K562 (cell line): ENCODE measurements around the gene TRMT10B. TPM values are rescaled to one million over a fixed set of nuclear protein-coding genes. Genes with fewer than 3 reads are reported as not detected.
A peak's percentile ranks its signal among the peaks of the same experiment; 100 is the strongest.

Experiments used
- ADNP ChIP-seq: fragments of 200-800 bp; sonication (Bioruptor generic); IDR thresholded peaks from 2 replicates; pipeline ENCODE4 v1.6.1; 2016; ENCODE audit warnings: missing genetic modification characterization, missing compliant biosample characterization
- BRD9 ChIP-seq: fragments of 450-650 bp; IDR thresholded peaks from 2 replicates; pipeline ENCODE4 v1.6.1; 2018; ENCODE audit warnings: low read depth; ENCODE audit not compliant: partially characterized antibody
- CBX2 ChIP-seq: fragments of 200-600 bp; sonication (generic); IDR thresholded peaks from one replicate; pipeline ENCODE4 v1.6.1; 2012; ENCODE audit warnings: mild to moderate bottlenecking, low read length, inconsistent platforms; ENCODE audit not compliant: insufficient read depth, poor library complexity, severe bottlenecking
- GABPB1 ChIP-seq: sonication (generic); formaldehyde crosslinking; IDR thresholded peaks from 2 replicates; pipeline ENCODE4 v1.8.0; 2022; ENCODE audit warnings: mild to moderate bottlenecking, missing genetic modification reagents
- GABPB2 ChIP-seq: fragments of 250-450 bp; sonication (Bioruptor Pico); conservative IDR thresholded peaks from 2 replicates; pipeline ENCODE4 v1.5.1; 2021; ENCODE audit warnings: mild to moderate bottlenecking
- GATA2 ChIP-seq: sonication (generic); formaldehyde crosslinking; IDR thresholded peaks from 2 replicates; pipeline ENCODE4 v1.4.0; 2020; ENCODE audit warnings: mild to moderate bottlenecking, missing genetic modification reagents
- HNRNPH1 ChIP-seq: fragments of 200-400 bp; formaldehyde crosslinking; optimal IDR thresholded peaks from 2 replicates; pipeline ENCODE3; 2017; ENCODE audit warnings: low read depth, mild to moderate bottlenecking, low read length, moderate library complexity
- NBN ChIP-seq: fragments of 450-650 bp; IDR thresholded peaks from 2 replicates; pipeline ENCODE4 v1.6.1; 2016; ENCODE audit warnings: low read depth, mild to moderate bottlenecking
- NCOA2 ChIP-seq, 2 experiments: fragments of 450-650 bp; IDR thresholded peaks; 2 replicates each; pipeline ENCODE4 v1.6.1; 2018; ENCODE audit warnings: mild to moderate bottlenecking in 2 of 2, moderate library complexity in 1 of 2; ENCODE audit not compliant: partially characterized antibody in 2 of 2
- RBBP5 ChIP-seq: fragments of 200-600 bp; sonication (generic); IDR thresholded peaks from 2 replicates; pipeline ENCODE4 v1.6.1; 2012; ENCODE audit warnings: borderline replicate concordance, mild to moderate bottlenecking, low read length, control low read depth, inconsistent platforms; ENCODE audit not compliant: insufficient read depth, poor library complexity, severe bottlenecking
- SMAD4 ChIP-seq: fragments of 250-450 bp; sonication (Bioruptor Pico); conservative IDR thresholded peaks from 2 replicates; pipeline ENCODE4 v1.8.0; 2021; ENCODE audit warnings: inconsistent platforms, mild to moderate bottlenecking, moderate library complexity
- SRF ChIP-seq, 2 experiments: fragments of 250-450, 450-650 bp in 1 of 2; sonication (Bioruptor Pico) in 1 of 2; sonication (generic) in 1 of 2; formaldehyde crosslinking; IDR thresholded peaks; 2 replicates each; pipeline versions ENCODE4 v1.5.0 to v1.5.1; 2020 to 2022; ENCODE audit warnings: mild to moderate bottlenecking in 1 of 2, missing genetic modification reagents in 1 of 2
- TGIF2 ChIP-seq: sonication (generic); formaldehyde crosslinking; IDR thresholded peaks from 2 replicates; pipeline ENCODE4 v1.8.1; 2022; ENCODE audit warnings: mild to moderate bottlenecking, missing genetic modification reagents, moderate library complexity
- ZEB2 ChIP-seq: fragments of 450-650 bp; IDR thresholded peaks from 2 replicates; pipeline ENCODE4 v1.6.1; 2016
- ZSCAN29 ChIP-seq: fragments of 450-650 bp; IDR thresholded peaks from 2 replicates; pipeline ENCODE4 v1.6.1; 2017
- polyA plus RNA-seq, 8 experiments: library from polyadenylated mRNA; depleted of rRNA in 4 of 8; stranded (reverse) in 5 of 8; unstranded in 3 of 8; fragments of >200 nt; fragmentation: Nextera tagmentation in 2 of 8; fragmentation: Illumina TruSeq in 1 of 8; extraction: Ambion mirVana in 2 of 8; extraction: Trizol in 1 of 8; gene quantifications; 2 replicates each; pipeline versions ENCODE4 v1.2.1 to v1.2.3, GENCODE V29; 2011 to 2014; ENCODE audit warnings: inconsistent platforms in 1 of 8, missing spikeins in 1 of 8
- total RNA-seq, 7 experiments: library from RNA; depleted of rRNA in 6 of 7; stranded (reverse); fragments of >200 nt in 6 of 7; fragmentation: Illumina TruSeq in 2 of 7; extraction: Trizol in 2 of 7; gene quantifications; 2 replicates each; pipeline versions ENCODE4 v1.2.1 to v1.2.3, GENCODE V29; 2011 to 2021; ENCODE audit warnings: low replicate concordance in 1 of 7
- TF ChIP-seq, protein P1 (sequence below): fragments of 450-650 bp; IDR thresholded peaks from 2 replicates; pipeline ENCODE4 v1.6.1; 2016; ENCODE audit warnings: mild to moderate bottlenecking
- TF ChIP-seq, protein P2 (sequence below): fragments of 450-650 bp; IDR thresholded peaks from 2 replicates; pipeline ENCODE4 v1.6.1; 2016; ENCODE audit warnings: missing biosample characterization, missing genetic modification characterization
- TF ChIP-seq, protein P3 (sequence below): fragments of 450-650 bp; IDR thresholded peaks from 2 replicates; pipeline ENCODE4 v1.6.1; 2016
- TF ChIP-seq, protein P4 (sequence below): sonication (generic); formaldehyde crosslinking; IDR thresholded peaks from 2 replicates; pipeline ENCODE4 v1.8.0; 2022; ENCODE audit warnings: mild to moderate bottlenecking, missing genetic modification reagents
- TF ChIP-seq, protein P5 (sequence below): IDR thresholded peaks from 3 replicates; pipeline ENCODE4 v1.6.1; 2011; ENCODE audit warnings: borderline replicate concordance, mild to moderate bottlenecking, moderate library complexity; ENCODE audit not compliant: insufficient read length; ENCODE audit errors: extremely low read depth

The TRMT10B gene
- total and polyA plus RNA-seq, 9 of the 15 experiments (the other 6 are each of a cell fraction or from before 2014, with no cell fraction given): 2.9 to 13.4 (median 7.0) TPM

DNA sequence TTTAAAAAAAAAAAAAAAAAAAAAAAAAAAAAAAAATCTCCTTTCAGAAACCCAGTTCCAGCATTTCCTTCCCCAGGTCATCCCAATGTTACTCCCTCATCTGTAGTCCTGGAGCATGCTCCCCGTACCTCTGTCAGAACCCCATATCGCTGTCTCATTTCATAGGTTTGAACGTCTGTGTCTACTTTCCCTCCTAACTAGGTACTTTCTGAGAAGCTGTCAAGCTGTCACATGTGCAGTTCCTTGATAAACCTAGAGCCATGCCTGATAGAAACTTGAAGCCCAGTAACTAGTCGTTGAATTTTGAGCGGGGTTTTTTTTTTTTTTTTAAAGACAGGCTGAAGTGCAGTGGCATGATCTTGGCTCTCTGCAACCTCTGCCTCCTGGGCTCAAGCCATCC lies 15.7 kb downstream of the TRMT10B start (continued):
- TF ChIP-seq NCOA2 (IDR thresholded peaks at IDR 0.05; ENCODE audit: partially characterized antibody in 2 of 2): no peak
- TF ChIP-seq, protein P1, sequence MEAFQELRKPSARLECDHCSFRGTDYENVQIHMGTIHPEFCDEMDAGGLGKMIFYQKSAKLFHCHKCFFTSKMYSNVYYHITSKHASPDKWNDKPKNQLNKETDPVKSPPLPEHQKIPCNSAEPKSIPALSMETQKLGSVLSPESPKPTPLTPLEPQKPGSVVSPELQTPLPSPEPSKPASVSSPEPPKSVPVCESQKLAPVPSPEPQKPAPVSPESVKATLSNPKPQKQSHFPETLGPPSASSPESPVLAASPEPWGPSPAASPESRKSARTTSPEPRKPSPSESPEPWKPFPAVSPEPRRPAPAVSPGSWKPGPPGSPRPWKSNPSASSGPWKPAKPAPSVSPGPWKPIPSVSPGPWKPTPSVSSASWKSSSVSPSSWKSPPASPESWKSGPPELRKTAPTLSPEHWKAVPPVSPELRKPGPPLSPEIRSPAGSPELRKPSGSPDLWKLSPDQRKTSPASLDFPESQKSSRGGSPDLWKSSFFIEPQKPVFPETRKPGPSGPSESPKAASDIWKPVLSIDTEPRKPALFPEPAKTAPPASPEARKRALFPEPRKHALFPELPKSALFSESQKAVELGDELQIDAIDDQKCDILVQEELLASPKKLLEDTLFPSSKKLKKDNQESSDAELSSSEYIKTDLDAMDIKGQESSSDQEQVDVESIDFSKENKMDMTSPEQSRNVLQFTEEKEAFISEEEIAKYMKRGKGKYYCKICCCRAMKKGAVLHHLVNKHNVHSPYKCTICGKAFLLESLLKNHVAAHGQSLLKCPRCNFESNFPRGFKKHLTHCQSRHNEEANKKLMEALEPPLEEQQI: no peak
- TF ChIP-seq GABPB2 (CRISPR knock-in tag): no peak
- TF ChIP-seq RBBP5: no peak
- TF ChIP-seq, protein P2, sequence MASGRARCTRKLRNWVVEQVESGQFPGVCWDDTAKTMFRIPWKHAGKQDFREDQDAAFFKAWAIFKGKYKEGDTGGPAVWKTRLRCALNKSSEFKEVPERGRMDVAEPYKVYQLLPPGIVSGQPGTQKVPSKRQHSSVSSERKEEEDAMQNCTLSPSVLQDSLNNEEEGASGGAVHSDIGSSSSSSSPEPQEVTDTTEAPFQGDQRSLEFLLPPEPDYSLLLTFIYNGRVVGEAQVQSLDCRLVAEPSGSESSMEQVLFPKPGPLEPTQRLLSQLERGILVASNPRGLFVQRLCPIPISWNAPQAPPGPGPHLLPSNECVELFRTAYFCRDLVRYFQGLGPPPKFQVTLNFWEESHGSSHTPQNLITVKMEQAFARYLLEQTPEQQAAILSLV (tag): no peak
- TF ChIP-seq, protein P3, sequence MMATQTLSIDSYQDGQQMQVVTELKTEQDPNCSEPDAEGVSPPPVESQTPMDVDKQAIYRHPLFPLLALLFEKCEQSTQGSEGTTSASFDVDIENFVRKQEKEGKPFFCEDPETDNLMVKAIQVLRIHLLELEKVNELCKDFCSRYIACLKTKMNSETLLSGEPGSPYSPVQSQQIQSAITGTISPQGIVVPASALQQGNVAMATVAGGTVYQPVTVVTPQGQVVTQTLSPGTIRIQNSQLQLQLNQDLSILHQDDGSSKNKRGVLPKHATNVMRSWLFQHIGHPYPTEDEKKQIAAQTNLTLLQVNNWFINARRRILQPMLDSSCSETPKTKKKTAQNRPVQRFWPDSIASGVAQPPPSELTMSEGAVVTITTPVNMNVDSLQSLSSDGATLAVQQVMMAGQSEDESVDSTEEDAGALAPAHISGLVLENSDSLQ: peak; percentile 84
- TF ChIP-seq GATA2 (CRISPR knock-in tag): 0 out of 2 replicates have a peak, but pooled peaks have one; percentile 46
- no peak for TF ChIP-seq ZSCAN29
- TF ChIP-seq ZEB2: peak; percentile 49; the same call in 1 of the 2 replicates
- peak; percentile 70 for TF ChIP-seq SMAD4
- TF ChIP-seq GABPB1 (CRISPR knock-in tag): no peak
- TF ChIP-seq HNRNPH1: no peak
- TF ChIP-seq SRF (CRISPR knock-in tag; IDR thresholded peaks at IDR 0.05): no peak
- TF ChIP-seq, protein P4, sequence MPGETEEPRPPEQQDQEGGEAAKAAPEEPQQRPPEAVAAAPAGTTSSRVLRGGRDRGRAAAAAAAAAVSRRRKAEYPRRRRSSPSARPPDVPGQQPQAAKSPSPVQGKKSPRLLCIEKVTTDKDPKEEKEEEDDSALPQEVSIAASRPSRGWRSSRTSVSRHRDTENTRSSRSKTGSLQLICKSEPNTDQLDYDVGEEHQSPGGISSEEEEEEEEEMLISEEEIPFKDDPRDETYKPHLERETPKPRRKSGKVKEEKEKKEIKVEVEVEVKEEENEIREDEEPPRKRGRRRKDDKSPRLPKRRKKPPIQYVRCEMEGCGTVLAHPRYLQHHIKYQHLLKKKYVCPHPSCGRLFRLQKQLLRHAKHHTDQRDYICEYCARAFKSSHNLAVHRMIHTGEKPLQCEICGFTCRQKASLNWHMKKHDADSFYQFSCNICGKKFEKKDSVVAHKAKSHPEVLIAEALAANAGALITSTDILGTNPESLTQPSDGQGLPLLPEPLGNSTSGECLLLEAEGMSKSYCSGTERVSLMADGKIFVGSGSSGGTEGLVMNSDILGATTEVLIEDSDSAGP (CRISPR knock-in tag): no peak
- no peak for TF ChIP-seq TGIF2 (CRISPR knock-in tag)
- TF ChIP-seq, protein P5, sequence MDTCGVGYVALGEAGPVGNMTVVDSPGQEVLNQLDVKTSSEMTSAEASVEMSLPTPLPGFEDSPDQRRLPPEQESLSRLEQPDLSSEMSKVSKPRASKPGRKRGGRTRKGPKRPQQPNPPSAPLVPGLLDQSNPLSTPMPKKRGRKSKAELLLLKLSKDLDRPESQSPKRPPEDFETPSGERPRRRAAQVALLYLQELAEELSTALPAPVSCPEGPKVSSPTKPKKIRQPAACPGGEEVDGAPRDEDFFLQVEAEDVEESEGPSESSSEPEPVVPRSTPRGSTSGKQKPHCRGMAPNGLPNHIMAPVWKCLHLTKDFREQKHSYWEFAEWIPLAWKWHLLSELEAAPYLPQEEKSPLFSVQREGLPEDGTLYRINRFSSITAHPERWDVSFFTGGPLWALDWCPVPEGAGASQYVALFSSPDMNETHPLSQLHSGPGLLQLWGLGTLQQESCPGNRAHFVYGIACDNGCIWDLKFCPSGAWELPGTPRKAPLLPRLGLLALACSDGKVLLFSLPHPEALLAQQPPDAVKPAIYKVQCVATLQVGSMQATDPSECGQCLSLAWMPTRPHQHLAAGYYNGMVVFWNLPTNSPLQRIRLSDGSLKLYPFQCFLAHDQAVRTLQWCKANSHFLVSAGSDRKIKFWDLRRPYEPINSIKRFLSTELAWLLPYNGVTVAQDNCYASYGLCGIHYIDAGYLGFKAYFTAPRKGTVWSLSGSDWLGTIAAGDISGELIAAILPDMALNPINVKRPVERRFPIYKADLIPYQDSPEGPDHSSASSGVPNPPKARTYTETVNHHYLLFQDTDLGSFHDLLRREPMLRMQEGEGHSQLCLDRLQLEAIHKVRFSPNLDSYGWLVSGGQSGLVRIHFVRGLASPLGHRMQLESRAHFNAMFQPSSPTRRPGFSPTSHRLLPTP: no peak
- peak; percentile 44 for TF ChIP-seq BRD9
- no peak for TF ChIP-seq ADNP (tag)
- peak; percentile 80 for TF ChIP-seq NBN
- no peak for TF ChIP-seq CBX2
